ENCODE results near the gene C4orf36. TPM values are rescaled to one million over a fixed set of nuclear protein-coding genes. Genes with fewer than 3 reads are reported as not detected.

Gene C4orf36
- total RNA-seq, 1 donor from 2014 or later = not detected

DNA sequence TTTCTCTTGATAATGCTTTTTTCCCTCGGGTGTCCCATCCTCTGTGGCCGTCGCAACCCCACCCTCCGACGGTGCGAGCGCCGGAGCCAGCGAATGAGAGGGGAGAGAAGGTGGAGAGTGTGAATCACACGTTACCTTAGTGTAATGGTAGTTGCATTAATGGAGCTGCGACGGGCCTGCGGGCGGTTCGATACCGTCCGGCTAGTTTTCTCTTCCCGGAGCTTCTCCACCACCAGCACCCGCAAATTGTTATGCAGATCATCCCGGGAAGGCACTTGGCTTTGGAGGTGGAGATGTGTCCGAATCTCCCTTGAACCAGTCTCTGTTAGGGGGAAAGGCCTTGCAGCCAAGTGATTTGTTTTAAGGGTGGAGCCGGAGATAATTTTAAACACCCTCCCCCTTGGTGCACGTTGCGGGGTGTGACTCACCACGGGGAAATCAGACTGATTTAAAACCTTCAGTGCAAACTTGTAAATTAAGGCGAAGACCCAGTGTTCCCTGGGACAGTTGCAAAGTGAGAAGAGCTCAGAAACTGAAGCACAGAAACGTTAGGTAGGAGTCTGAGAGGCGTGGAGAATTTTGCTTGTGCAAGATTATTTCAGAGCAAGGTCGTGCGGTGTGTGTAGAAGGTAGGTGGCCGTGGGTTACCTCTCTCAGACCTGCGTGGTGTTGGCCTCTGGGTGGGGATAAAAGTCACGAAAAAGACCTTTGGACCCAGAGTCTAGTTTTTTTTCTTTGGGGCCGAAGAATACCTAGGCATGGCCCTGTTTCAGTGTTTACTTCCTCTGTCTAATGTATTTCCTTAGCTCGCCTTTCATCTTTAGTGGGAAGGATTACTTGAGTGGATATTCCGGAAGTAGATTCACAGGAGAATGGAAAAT, 43.9 kb upstream of the C4orf36 start:
- H3K36me3 ChIP-seq = no peaks in the 10 kb centered on the region
- intact Hi-C loops (cut with DNase I) = no loop called here
- peak in 1 of 2 donors; percentile 94 for DNase-seq (ENCODE audit: extremely low spot score in 2 of 2)
- peak overlapping the region; percentile 99 for H3K27ac ChIP-seq
- TF ChIP-seq POLR2A (IDR thresholded peaks at IDR 0.05) (peak in 1 of 2 donors; percentile 27), POLR2AphosphoS5 (IDR thresholded peaks at IDR 0.05; ENCODE audit: insufficient read depth in 1 of 2, low read depth in 1 of 2) (peak; percentile 76 to 81)
- TF ChIP-seq, protein P1, sequence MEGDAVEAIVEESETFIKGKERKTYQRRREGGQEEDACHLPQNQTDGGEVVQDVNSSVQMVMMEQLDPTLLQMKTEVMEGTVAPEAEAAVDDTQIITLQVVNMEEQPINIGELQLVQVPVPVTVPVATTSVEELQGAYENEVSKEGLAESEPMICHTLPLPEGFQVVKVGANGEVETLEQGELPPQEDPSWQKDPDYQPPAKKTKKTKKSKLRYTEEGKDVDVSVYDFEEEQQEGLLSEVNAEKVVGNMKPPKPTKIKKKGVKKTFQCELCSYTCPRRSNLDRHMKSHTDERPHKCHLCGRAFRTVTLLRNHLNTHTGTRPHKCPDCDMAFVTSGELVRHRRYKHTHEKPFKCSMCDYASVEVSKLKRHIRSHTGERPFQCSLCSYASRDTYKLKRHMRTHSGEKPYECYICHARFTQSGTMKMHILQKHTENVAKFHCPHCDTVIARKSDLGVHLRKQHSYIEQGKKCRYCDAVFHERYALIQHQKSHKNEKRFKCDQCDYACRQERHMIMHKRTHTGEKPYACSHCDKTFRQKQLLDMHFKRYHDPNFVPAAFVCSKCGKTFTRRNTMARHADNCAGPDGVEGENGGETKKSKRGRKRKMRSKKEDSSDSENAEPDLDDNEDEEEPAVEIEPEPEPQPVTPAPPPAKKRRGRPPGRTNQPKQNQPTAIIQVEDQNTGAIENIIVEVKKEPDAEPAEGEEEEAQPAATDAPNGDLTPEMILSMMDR (IDR thresholded peaks at IDR 0.05) = peak in 1 of 3 experiments; percentile 28
- peak overlapping the region; percentile 69 to 99 for H3K4me3 ChIP-seq
- H3K27me3 ChIP-seq = no peaks in the 10 kb centered on the region
- peaks cover 54% of the 10 kb centered on the region for H3K4me1 ChIP-seq
- no peaks in the 10 kb centered on the region for H3K9me3 ChIP-seq

DNA sequence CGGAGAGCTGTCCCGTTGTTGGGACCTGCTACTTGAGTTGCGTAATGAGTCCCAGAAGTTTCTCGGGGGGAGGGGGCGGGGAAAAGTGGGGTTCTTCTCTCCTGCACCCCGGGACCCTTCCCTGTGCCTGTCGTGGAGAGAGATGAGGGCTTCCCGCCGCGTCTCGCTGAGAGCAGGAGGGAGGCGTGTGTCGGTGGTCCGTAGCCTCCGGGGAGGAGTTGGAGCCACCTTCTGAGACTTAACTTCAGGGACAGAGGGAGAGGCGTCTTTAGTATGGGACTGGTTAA, 43.3 kb upstream of the C4orf36 start:
- H3K9me3 ChIP-seq = no peaks in the 10 kb centered on the region
- H3K36me3 ChIP-seq = peaks cover 0 to 4% of the 10 kb centered on the region in 2 donors
- peak in 1 of 2 donors; percentile 92 for DNase-seq (ENCODE audit: extremely low spot score in 2 of 2)
- H3K4me1 ChIP-seq = peaks cover 48% of the 10 kb centered on the region
- TF ChIP-seq POLR2AphosphoS5 (IDR thresholded peaks at IDR 0.05; ENCODE audit: insufficient read depth in 1 of 2, low read depth in 1 of 2) (peak in 1 of 2 donors; percentile 53), POLR2A (IDR thresholded peaks at IDR 0.05) (no peak)
- TF ChIP-seq, protein P1 (IDR thresholded peaks at IDR 0.05) = no peak
- peak overlapping the region; percentile 69 to 99 for H3K4me3 ChIP-seq
- peak overlapping the region; percentile 99 for H3K27ac ChIP-seq
- intact Hi-C loops (cut with DNase I) = no loop called here
- no peaks in the 10 kb centered on the region for H3K27me3 ChIP-seq

DNA sequence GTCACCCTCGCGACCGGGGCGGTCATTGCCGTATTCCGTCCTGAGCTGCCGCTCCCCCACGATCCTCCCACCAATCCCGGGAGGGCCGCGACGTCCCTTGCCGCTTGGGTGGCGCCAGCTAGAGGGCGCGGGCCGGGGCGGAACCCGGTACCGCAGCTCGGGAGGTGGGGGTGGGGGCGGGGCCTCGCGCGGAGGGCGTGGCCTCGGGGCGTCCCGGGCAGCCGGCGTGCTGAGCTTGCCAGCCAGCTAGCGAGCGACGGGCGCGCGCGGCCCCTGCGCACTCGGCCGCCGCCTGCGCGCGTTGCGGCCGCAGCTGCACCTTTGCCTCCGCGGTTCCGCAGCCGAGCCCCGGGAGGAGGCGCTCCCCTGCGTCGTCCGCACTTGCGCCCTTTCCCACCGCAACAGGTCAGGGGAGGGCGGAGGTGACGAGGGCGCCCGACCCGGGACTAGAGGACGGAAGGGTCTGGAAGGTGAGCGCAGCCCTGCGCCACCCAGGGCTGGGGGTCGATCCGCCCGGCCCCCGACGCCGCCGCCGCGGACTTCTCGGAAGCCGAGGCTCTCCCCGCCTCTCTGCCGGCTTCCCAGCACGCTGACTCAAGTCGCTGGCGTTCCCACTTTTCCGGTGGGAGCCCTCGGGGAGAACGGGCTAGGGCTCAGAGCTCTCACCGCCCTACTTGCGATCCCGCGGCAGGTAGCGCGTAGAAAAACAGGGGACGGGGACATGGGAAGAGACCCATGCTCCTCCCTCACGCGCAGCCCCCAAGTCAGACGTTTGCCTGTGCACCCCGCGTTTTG, 42.7 kb upstream of the C4orf36 start, which contains the start of gene AFF1:
AFF1 (plus strand) TSS at position 241 of the 795 bp plus-strand sequence. CDS start 13,523 bp downstream, outside the sequence.
- TF ChIP-seq POLR2AphosphoS5 (IDR thresholded peaks at IDR 0.05; ENCODE audit: insufficient read depth in 1 of 2, low read depth in 1 of 2) = peak in 1 of 2 donors; percentile 88
- TF ChIP-seq POLR2A (IDR thresholded peaks at IDR 0.05) = peak in 1 of 2 donors; percentile 89
- TF ChIP-seq, protein P1 (IDR thresholded peaks at IDR 0.05) = peak in 1 of 3 experiments; percentile 21
- H3K27me3 ChIP-seq = no peaks in the 10 kb centered on the region
- peak in 1 of 2 donors; percentile 95 for DNase-seq (ENCODE audit: extremely low spot score in 2 of 2)
- H3K36me3 ChIP-seq = peaks cover 0 to 5% of the 10 kb centered on the region in 2 donors
- intact Hi-C loops (cut with DNase I) = no loop called here
- peak within 1 kb of the TSS; percentile 69 to 99 for H3K4me3 ChIP-seq
- peaks cover 43% of the 10 kb centered on the region for H3K4me1 ChIP-seq
- H3K27ac ChIP-seq = peak within 1 kb of the TSS; percentile 99
- no peaks in the 10 kb centered on the region for H3K9me3 ChIP-seq

DNA sequence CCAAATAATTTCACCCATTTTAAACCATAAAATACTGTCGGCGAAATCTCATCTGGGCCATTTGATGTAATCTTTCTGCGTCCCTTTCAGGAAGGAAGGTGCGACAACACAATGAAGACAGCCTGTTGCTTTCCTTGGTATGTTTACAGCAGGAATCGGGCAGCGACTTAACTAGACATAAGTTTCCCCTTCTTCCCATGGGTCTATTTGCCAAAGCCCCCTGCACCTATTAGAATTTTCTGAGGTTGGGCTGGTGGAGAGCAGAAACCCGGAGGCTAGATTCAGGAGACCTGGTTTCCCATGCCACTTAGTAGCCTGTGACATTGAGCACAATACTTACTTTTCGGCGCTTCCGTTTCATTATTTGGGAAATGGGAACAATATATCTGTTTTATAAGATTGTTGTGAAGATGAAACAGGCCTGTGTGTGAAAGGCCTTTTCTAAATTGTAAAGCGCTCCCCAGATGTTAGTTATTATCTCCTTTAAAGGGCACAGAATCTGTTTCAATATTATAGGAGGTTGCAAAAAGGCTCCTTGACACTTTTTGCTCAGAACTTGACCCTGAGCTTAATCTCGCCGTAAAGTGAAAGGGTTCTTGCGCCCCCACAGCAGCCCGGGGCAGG, 42.0 kb upstream of the C4orf36 start:
- TF ChIP-seq POLR2A (IDR thresholded peaks at IDR 0.05) (peak in 1 of 2 donors; percentile 3), POLR2AphosphoS5 (IDR thresholded peaks at IDR 0.05; ENCODE audit: insufficient read depth in 1 of 2, low read depth in 1 of 2) (peak in 1 of 2 donors; percentile 38)
- TF ChIP-seq, protein P1 (IDR thresholded peaks at IDR 0.05) = no peak
- Histone ChIP-seq H3K27me3 (no peaks in the 10 kb centered on the region), H3K36me3 (peaks cover 0 to 5% of the 10 kb centered on the region in 2 donors), H3K4me1 (peaks cover 36% of the 10 kb centered on the region), H3K4me3 (peak overlapping the region; percentile 69 to 99), H3K27ac (peak overlapping the region; percentile 99), H3K9me3 (no peaks in the 10 kb centered on the region)
- peak in 1 of 2 donors; percentile 86 for DNase-seq (ENCODE audit: extremely low spot score in 2 of 2)
- intact Hi-C loops (cut with DNase I) = no loop called here

Data from vagina (tissue), 2 donors.